ENCODE measurements around the gene DDIT4.
A peak's percentile ranks its signal among the peaks of the same experiment; 100 is the strongest.

The DDIT4 gene

GRCh38 chr10:72319416-72320254 is 45.9 kb downstream of the DDIT4 start:
- Histone ChIP-seq H3K9ac (peak overlapping the region; percentile 95), H3K4me1 (ENCODE audit: low read depth, poor library complexity, severe bottlenecking) (peaks cover 87% of the 10 kb centered on the region), H2AFZ (ENCODE audit: low read depth) (peak overlapping the region; percentile 51)

GRCh38 chr10:72320676-72321247 is 47.0 kb downstream of the DDIT4 start:
- Histone ChIP-seq H3K27me3 (ENCODE audit: insufficient read depth, low read depth) (no peaks in the 10 kb centered on the region), H3K9ac (peak overlapping the region; percentile 95), H3K27ac (peak overlapping the region; percentile 98), H3K4me2 (peak overlapping the region; percentile 99), H3K36me3 (ENCODE audit: insufficient read depth) (no peaks in the 10 kb centered on the region), H3K4me1 (ENCODE audit: low read depth, poor library complexity, severe bottlenecking) (peaks cover 78% of the 10 kb centered on the region), H2AFZ (ENCODE audit: low read depth) (peak overlapping the region; percentile 41; the same call in 1 of the 2 replicates), H4K20me1 (ENCODE audit: insufficient read depth) (no peaks in the 10 kb centered on the region), H3K79me2 (ENCODE audit: insufficient read depth, low read depth) (no peaks in the 10 kb centered on the region), H3K4me3 (IDR thresholded peaks at IDR 0.05; ENCODE audit: insufficient read depth, low read depth, low read length) (no peak overlapping the region)
- TF ChIP-seq CTCF (conservative IDR thresholded peaks at IDR 0.05; ENCODE audit: low read depth, low read length): no peak

More at GRCh38 chr10:72319416-72320254, 45.9 kb downstream of the DDIT4 start:
- Histone ChIP-seq H3K27me3 (ENCODE audit: insufficient read depth, low read depth) (no peaks in the 10 kb centered on the region), H3K4me2 (peak overlapping the region; percentile 99), H3K4me3 (IDR thresholded peaks at IDR 0.05; ENCODE audit: insufficient read depth, low read depth, low read length) (no peak overlapping the region), H3K27ac (peak overlapping the region; percentile 98), H4K20me1 (ENCODE audit: insufficient read depth) (no peaks in the 10 kb centered on the region), H3K79me2 (ENCODE audit: insufficient read depth, low read depth) (no peaks in the 10 kb centered on the region), H3K36me3 (ENCODE audit: insufficient read depth) (no peaks in the 10 kb centered on the region)
- no peak for TF ChIP-seq CTCF (conservative IDR thresholded peaks at IDR 0.05; ENCODE audit: low read depth, low read length)

- peak overlapping the region; percentile 95 for H3K9ac ChIP-seq
- H3K4me1 ChIP-seq (ENCODE audit: low read depth, poor library complexity, severe bottlenecking): peaks cover 71% of the 10 kb centered on the region
- H4K20me1 ChIP-seq (ENCODE audit: insufficient read depth): no peaks in the 10 kb centered on the region
- H3K4me3 ChIP-seq (IDR thresholded peaks at IDR 0.05; ENCODE audit: insufficient read depth, low read depth, low read length): no peak overlapping the region
- H3K36me3 ChIP-seq (ENCODE audit: insufficient read depth): no peaks in the 10 kb centered on the region
- H3K4me2 ChIP-seq: peak overlapping the region; percentile 99
- peak overlapping the region; percentile 41; the same call in 1 of the 2 replicates for H2AFZ ChIP-seq (ENCODE audit: low read depth)
- no peaks in the 10 kb centered on the region for H3K27me3 ChIP-seq (ENCODE audit: insufficient read depth, low read depth)
- H3K27ac ChIP-seq: peak overlapping the region; percentile 98
- no peak for TF ChIP-seq CTCF (conservative IDR thresholded peaks at IDR 0.05; ENCODE audit: low read depth, low read length)
- no peaks in the 10 kb centered on the region for H3K79me2 ChIP-seq (ENCODE audit: insufficient read depth, low read depth)
Measured at GRCh38 chr10:72321248-72322029, 47.7 kb downstream of the DDIT4 start.

GRCh38 chr10:72322030-72322279 is 48.2 kb downstream of the DDIT4 start:
- Histone ChIP-seq H3K4me2 (peak overlapping the region; percentile 99; the same call in 1 of the 2 replicates), H3K4me1 (ENCODE audit: low read depth, poor library complexity, severe bottlenecking) (peaks cover 66% of the 10 kb centered on the region), H3K79me2 (ENCODE audit: insufficient read depth, low read depth) (no peaks in the 10 kb centered on the region), H3K9ac (no peak overlapping the region; the same call in 1 of the 2 replicates), H3K36me3 (ENCODE audit: insufficient read depth) (no peaks in the 10 kb centered on the region), H2AFZ (ENCODE audit: low read depth) (no peak overlapping the region), H3K27me3 (ENCODE audit: insufficient read depth, low read depth) (no peaks in the 10 kb centered on the region), H3K4me3 (IDR thresholded peaks at IDR 0.05; ENCODE audit: insufficient read depth, low read depth, low read length) (no peak overlapping the region), H4K20me1 (ENCODE audit: insufficient read depth) (no peaks in the 10 kb centered on the region), H3K27ac (peak overlapping the region; percentile 98)
- TF ChIP-seq CTCF (conservative IDR thresholded peaks at IDR 0.05; ENCODE audit: low read depth, low read length): no peak
